ENCODE data around the gene AKAP10. TPM values are rescaled to one million over a fixed set of nuclear protein-coding genes. Genes with fewer than 3 reads are reported as not detected.
"Not testable (repeated sequence)": the region's sequence is repeated elsewhere in the genome, so short reads cannot be mapped to it uniquely, and the experiment has no call there.

AKAP10 gene
- total RNA-seq, 1 experiment from 2014 or later: 34.1 TPM

DNA sequence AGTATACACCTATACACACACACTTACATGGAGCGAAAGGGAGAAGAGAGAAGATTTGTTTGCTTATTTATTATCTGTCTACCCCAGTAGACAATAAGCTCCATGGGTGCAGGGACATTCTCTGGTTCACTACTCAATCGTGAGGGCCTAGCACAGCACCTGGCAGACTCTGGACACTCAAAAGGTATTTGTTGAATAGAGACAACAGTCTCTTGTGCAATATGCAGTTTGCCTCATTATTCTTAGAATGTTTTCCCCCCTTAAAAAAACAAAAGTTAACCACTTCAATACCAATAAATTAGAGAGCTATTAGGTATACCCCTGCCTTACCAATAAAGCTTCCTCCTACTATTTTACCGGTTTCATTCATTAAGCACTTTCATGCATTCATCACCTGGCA, 2.0 kb downstream of the AKAP10 start:
- no peak for DNase-seq (ENCODE audit: unreplicated experiment)
- Mint-ChIP-seq H3K4me1 (ENCODE audit: insufficient read depth, unreplicated experiment) (peaks cover 9% of the 10 kb centered on the region), H3K36me3 (ENCODE audit: insufficient read depth, unreplicated experiment) (peaks cover 21% of the 10 kb centered on the region), H3K4me3 (ENCODE audit: unreplicated experiment) (peak overlapping the region; percentile 43), H3K27me3 (ENCODE audit: insufficient read depth, unreplicated experiment) (no peaks in the 10 kb centered on the region), H3K27ac (ENCODE audit: low read depth, unreplicated experiment) (no peak overlapping the region), H3K9me3 (ENCODE audit: unreplicated experiment) (no peaks in the 10 kb centered on the region)
- TF ChIP-seq, protein P1, sequence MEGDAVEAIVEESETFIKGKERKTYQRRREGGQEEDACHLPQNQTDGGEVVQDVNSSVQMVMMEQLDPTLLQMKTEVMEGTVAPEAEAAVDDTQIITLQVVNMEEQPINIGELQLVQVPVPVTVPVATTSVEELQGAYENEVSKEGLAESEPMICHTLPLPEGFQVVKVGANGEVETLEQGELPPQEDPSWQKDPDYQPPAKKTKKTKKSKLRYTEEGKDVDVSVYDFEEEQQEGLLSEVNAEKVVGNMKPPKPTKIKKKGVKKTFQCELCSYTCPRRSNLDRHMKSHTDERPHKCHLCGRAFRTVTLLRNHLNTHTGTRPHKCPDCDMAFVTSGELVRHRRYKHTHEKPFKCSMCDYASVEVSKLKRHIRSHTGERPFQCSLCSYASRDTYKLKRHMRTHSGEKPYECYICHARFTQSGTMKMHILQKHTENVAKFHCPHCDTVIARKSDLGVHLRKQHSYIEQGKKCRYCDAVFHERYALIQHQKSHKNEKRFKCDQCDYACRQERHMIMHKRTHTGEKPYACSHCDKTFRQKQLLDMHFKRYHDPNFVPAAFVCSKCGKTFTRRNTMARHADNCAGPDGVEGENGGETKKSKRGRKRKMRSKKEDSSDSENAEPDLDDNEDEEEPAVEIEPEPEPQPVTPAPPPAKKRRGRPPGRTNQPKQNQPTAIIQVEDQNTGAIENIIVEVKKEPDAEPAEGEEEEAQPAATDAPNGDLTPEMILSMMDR (IDR thresholded peaks at IDR 0.05; ENCODE audit: unreplicated experiment): no peak
- TSS peak; percentile 23 for BruUV-seq (replicated peaks)
- CTCF ChIA-PET: interaction anchor here (0.6 to 1.2 kb wide), 2 partner anchors 74 to 648 kb away, joined by 3 read pairs; no protein-coding TSS in a partner anchor
- POLR2A ChIA-PET: interaction anchor here (1.3 kb wide), 1 partner anchor 26 kb away, joined by 4 read pairs; no protein-coding TSS in a partner anchor
- intact Hi-C loops (cut with micrococcal nuclease): loop anchor here (5.0 kb wide), 1 partner anchor 108 kb away; the partner anchor contains the start of gene ULK2

- no peaks in the 10 kb centered on the region for H3K27me3 Mint-ChIP-seq (ENCODE audit: insufficient read depth, unreplicated experiment)
- intact Hi-C loops (cut with micrococcal nuclease): no loop called here
- peaks cover 44% of the 10 kb centered on the region for H3K36me3 Mint-ChIP-seq (ENCODE audit: insufficient read depth, unreplicated experiment)
- no peaks in the 10 kb centered on the region for H3K9me3 Mint-ChIP-seq (ENCODE audit: unreplicated experiment)
- no peak for DNase-seq (ENCODE audit: unreplicated experiment)
- H3K4me3 Mint-ChIP-seq (ENCODE audit: unreplicated experiment): no peak overlapping the region
- ChIA-PET CTCF (no interaction called here), POLR2A (no interaction called here)
- no TSS peak for BruUV-seq (replicated peaks)
- no peak overlapping the region for H3K27ac Mint-ChIP-seq (ENCODE audit: low read depth, unreplicated experiment)
- TF ChIP-seq, protein P1 (IDR thresholded peaks at IDR 0.05; ENCODE audit: unreplicated experiment): no peak
- H3K4me1 Mint-ChIP-seq (ENCODE audit: insufficient read depth, unreplicated experiment): peaks cover 9% of the 10 kb centered on the region
These were observed 4.5 kb downstream of the AKAP10 start for GRCh38 chr17:19973156-19973555.

DNA sequence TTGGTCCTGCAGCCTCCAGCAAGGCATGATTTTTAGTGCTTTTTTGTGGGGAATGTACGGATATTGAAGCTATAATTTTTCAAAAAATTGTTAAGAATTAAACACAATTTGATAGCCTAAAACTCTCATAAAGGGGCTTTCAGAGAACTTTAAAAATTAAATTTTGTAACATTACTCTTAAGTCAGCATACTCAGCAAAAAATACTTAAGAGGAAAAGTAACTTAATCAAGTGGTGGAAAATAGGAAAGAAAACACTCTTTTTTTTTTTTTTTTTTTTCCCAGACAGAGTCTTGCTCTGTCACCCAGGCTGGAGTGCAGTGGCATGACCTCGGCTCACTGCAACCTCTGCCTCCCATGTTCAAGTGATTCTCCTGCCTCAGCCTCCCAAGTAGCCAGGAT, 14.7 kb downstream of the AKAP10 start:
- CTCF ChIA-PET; intact Hi-C loops (cut with micrococcal nuclease); BruUV-seq (replicated peaks); DNase-seq (ENCODE audit: unreplicated experiment); H3K4me3 Mint-ChIP-seq (ENCODE audit: unreplicated experiment); H3K27me3 Mint-ChIP-seq (ENCODE audit: insufficient read depth, unreplicated experiment); H3K9me3 Mint-ChIP-seq (ENCODE audit: unreplicated experiment); H3K27ac Mint-ChIP-seq (ENCODE audit: low read depth, unreplicated experiment): not testable (repeated sequence)
- Mint-ChIP-seq H3K4me1 (ENCODE audit: insufficient read depth, unreplicated experiment) (peaks cover 22% of the 10 kb centered on the region), H3K36me3 (ENCODE audit: insufficient read depth, unreplicated experiment) (peaks cover 73% of the 10 kb centered on the region)
- POLR2A ChIA-PET: interaction anchor here (0.6 to 0.7 kb wide), 3 partner anchors 101 to 163 kb away, joined by 3 read pairs; no protein-coding TSS in a partner anchor

DNA sequence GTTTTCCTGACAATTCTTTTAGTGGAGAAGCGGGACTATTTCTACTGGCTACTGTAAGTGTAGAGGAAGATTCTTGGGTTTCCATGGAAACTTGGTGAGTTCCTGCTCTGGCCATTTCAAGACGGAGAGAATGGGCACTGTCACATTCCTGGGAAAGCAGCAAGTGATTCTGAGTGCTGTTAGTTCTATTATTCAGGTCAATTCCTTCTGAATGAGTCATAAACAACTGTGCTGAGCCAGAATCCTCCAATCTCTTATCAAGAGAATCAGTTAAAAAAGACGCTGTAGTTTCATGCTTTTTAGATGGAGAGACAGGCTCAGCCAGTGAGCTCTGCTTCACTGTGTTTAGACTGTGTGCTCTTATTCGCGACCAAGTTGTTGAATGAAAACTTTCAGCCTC, 19.6 kb downstream of the AKAP10 start:
- peaks cover 77% of the 10 kb centered on the region for H3K36me3 Mint-ChIP-seq (ENCODE audit: insufficient read depth, unreplicated experiment)
- H3K9me3 Mint-ChIP-seq (ENCODE audit: unreplicated experiment): no peaks in the 10 kb centered on the region
- TF ChIP-seq, protein P1 (IDR thresholded peaks at IDR 0.05; ENCODE audit: unreplicated experiment): no peak
- DNase-seq (ENCODE audit: unreplicated experiment): peak; percentile 54
- POLR2A ChIA-PET: no interaction called here
- peak overlapping the region; percentile 64 for H3K27ac Mint-ChIP-seq (ENCODE audit: low read depth, unreplicated experiment)
- H3K4me1 Mint-ChIP-seq (ENCODE audit: insufficient read depth, unreplicated experiment): peaks cover 18% of the 10 kb centered on the region
- no TSS peak for BruUV-seq (replicated peaks)
- no peak overlapping the region for H3K4me3 Mint-ChIP-seq (ENCODE audit: unreplicated experiment)
- CTCF ChIA-PET: no interaction called here
- H3K27me3 Mint-ChIP-seq (ENCODE audit: insufficient read depth, unreplicated experiment): no peaks in the 10 kb centered on the region
- intact Hi-C loops (cut with micrococcal nuclease): no loop called here

GRCh38 chr17:19955099-19955498, 22.5 kb downstream of the AKAP10 start:
- TF ChIP-seq, protein P1 (IDR thresholded peaks at IDR 0.05; ENCODE audit: unreplicated experiment): no peak
- ChIA-PET POLR2A (no interaction called here), CTCF (no interaction called here)
- peaks cover 22% of the 10 kb centered on the region for H3K4me1 Mint-ChIP-seq (ENCODE audit: insufficient read depth, unreplicated experiment)
- no peaks in the 10 kb centered on the region for H3K27me3 Mint-ChIP-seq (ENCODE audit: insufficient read depth, unreplicated experiment)
- H3K4me3 Mint-ChIP-seq (ENCODE audit: unreplicated experiment): no peak overlapping the region
- no peaks in the 10 kb centered on the region for H3K9me3 Mint-ChIP-seq (ENCODE audit: unreplicated experiment)
- no peak for DNase-seq (ENCODE audit: unreplicated experiment)
- no TSS peak for BruUV-seq (replicated peaks)
- H3K36me3 Mint-ChIP-seq (ENCODE audit: insufficient read depth, unreplicated experiment): peaks cover 61% of the 10 kb centered on the region
- no peak overlapping the region for H3K27ac Mint-ChIP-seq (ENCODE audit: low read depth, unreplicated experiment)
- intact Hi-C loops (cut with micrococcal nuclease): no loop called here

DNA sequence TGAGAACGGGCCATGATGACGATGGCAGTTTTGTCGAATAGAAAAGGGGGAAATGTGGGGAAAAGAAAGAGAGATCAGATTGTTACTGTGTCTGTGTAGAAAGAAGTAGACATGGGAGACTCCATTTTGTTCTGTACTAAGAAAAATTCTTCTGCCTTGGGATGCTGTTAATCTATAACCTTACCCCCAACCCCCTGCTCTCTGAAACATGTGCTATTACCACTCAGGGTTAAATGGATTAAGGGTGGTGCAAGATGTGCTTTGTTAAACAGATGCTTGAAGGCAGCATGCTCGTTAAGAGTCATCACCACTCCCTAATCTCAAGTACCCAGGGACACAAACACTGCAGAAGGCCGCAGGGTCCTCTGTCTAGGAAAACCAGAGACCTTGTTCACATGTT, 26.2 kb downstream of the AKAP10 start:
- H3K36me3 Mint-ChIP-seq (ENCODE audit: insufficient read depth, unreplicated experiment): peaks cover 65% of the 10 kb centered on the region
- H3K4me1 Mint-ChIP-seq (ENCODE audit: insufficient read depth, unreplicated experiment): peaks cover 22% of the 10 kb centered on the region
- H3K4me3 Mint-ChIP-seq (ENCODE audit: unreplicated experiment); DNase-seq (ENCODE audit: unreplicated experiment); CTCF ChIA-PET; H3K9me3 Mint-ChIP-seq (ENCODE audit: unreplicated experiment); H3K27me3 Mint-ChIP-seq (ENCODE audit: insufficient read depth, unreplicated experiment); BruUV-seq (replicated peaks); POLR2A ChIA-PET; intact Hi-C loops (cut with micrococcal nuclease); H3K27ac Mint-ChIP-seq (ENCODE audit: low read depth, unreplicated experiment): not testable (repeated sequence)
